Measurements from ENCODE around the gene PEX16.

Gene PEX16

DNA sequence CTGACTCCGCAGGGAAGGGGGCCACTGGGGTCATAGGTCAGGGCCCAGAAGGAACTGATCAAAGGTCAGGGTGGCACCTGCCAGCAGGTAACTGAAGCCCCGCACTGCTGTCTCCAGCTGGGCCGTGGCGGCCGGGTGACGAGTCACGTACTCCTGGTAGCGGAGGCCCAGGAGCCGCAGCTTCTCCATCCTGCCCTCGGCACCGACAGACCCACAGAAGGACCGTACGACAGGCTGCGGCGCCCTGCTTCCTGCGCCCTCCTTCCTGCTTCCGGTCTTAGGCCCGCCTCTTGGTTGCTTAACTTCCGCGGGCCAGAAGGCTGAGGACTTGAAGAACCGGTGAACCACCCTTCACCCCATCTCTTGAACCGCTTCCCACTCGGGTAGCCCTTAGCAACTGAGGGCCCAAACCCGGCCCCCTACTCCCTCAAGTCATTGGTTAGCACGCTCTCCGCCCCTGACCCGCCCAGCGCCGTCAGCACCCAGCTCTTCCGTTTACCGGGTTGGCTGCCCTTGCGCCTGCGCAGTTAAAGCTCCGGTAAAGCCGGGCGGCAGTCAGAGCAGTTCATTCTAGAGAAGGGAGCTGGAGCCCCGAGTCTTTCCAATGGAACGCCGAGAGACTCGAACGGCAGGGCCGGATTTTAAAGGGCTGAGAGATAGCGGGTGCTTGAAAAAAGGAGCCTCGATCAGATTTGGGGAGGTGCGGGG is at the start of gene PEX16:
Gene PEX16, minus strand, starts transcription at position 255 of the 708 bp plus-strand sequence. Its CDS starts 66 bp downstream, at position 189.
- peak; percentile 52 for DNase-seq

DNA sequence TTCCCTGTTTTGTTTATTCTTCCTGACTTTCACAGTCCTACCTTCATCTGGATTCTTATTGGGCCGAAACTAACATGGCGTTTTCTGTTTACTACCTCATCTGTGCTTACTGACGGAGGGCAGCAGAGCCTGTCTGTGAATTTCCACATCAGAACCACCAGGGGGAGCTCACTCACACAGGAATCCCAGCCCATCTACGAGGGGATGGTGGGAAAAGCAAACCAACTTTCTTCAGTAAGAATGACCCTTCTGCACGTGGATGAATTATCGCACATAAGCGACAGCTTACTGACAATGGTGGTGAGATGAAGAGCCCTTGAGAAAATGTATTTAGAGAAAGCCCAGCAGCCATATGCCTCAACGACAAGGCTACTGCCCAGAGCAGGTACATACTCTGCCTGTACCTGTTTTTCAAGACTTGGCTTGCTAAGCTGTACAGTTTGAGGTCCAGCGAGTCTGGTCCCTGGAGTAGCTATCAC is 47.3 kb upstream of the PEX16 start:
- DNase-seq: peak; percentile 16

DNA sequence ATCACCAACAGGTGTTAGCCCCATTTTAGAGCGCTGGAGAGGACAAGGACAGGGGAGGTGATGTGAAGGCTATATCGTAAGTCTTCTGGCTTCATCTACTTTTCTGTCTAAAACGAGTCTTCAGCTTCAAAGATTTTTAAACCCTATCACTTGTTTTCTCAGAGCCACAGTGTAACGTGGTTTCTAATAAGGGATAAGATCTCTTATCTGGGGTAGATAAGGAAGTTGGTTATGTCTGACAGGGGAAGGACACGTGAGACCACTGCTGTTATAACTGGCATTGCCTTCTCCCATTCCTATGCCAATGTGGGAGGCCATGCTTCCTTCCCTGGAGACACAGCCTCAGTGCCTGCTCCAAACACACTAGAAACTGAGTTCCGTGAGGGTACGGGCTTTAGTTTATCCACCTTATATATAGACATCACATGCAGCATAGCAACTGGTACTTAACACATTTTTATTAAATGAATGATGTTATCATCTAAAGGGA is 44.1 kb upstream of the PEX16 start:
- DNase-seq: no peak

GRCh38 chr11:45960387-45961095 is 42.9 kb upstream of the PEX16 start:
- DNase-seq: no peak

DNA sequence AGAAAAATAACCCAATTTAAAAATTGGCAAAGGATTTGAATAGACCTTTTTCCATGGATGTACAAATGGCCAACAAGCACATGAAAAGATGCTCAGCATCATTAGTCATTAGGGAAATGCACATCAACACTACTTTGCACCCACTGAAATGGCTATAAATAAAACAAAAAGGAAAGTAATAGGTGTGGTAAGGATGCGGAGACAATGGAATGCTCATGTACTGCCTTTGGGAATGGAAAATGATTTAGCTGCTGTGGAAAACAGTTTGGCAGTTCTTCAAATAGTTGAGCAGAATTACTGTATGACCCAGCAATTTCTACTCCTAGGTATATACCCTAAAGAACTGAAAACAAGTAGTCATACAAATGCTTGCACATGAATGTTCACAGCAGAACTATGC is 42.2 kb upstream of the PEX16 start:
- no peak for DNase-seq

DNA sequence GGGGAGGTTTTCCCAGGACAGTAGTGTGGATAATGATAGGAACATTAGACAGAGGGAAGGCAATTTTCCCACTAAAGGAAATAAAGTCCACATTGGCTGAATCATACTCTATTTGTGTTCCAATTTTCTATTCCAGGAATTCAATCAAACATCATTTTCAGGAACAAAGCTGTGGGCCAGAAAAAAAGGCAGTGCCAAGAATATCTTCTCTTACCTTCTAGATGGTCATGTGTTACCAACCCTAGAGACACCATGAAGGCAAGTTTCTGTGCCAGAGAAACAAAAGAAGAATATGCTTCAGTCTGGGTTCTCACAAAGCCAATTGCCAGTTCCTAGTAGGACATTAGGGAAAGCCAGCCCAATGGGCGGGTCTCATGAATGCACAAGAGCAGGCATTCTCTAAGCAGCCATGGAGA is 32.3 kb upstream of the PEX16 start:
- no peak for DNase-seq

DNA sequence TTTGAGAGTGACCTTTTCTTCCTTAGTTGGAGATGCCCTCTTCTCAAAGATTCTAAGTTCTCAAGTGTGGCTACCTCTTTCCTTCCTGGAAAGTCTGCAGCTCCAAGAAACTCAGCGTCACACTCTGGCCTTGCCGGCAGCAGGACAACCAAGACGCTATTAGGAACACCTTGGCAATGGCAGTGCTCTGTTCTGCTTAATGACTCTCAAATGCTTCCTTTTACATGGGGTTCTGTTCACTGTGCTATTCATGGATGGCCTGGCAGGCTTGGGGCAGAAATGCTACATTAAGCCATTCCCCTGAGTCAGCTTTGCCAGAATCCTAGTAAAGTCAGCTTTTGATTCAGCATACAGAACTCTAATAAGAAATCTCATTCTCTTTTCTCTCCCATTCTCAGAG is 30.7 kb upstream of the PEX16 start:
- no peak for DNase-seq

DNA sequence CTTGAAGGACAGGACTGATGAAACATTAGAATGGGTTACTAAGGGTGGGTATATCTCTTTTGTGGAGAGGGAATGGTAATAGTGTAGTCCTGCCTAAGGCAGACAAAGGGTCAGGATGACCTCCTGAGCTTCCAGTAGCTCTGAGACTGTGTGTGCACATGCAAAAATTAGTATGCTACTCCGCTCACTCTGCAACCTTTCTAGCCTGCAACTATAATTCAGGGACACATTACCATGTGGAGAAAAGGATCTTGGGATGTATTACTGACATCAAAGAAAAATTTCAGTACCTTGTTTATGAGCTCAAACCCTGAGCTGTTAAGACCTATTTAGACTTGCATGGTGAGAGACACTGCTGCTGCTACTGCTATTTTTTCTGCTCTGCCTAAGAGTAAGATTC is 30.2 kb upstream of the PEX16 start:
- DNase-seq: no peak

GRCh38 chr11:45945397-45945999 is 27.8 kb upstream of the PEX16 start:
- DNase-seq: no peak

GRCh38 chr11:45942381-45942780 is 24.7 kb upstream of the PEX16 start:
- no peak for DNase-seq

DNA sequence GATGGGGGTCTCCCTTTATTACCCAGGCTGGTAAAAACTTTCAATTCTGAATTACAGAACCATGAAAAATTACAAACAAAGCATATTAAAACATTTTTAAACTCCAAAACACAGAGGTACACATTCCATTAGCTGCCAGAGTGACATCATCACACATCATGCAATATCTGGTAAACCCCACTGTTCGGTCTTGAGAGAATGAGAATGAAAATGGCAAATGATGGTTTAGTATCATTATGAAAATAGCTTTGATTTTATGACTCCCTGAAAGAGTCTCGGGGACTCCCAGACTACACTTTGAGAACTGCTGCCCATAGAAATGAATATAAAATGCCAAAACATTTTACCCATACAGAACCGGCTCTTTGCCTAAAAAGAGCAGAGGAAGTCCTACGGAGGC is 23.6 kb upstream of the PEX16 start:
- DNase-seq: no peak

GRCh38 chr11:45939836-45940235 is 22.2 kb upstream of the PEX16 start:
- DNase-seq: no peak

DNA sequence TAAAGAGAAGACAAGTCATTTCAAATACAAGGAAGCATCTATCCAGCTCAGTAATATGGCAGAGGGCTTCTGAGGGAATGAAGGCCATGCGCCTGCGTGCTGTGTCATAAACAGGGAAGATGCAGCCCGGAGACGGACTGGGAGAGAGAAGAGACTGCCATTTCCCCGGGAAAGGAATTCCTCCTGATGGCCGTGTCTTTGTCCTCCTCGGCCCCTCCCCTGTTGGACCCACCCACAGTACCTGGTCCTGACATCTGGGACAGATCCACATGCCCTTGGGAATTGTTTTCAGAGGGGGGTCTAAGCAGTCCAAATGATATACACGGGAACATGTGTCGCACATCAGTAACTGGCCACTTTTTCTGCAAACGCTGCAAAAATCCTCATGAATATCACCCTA is 20.2 kb upstream of the PEX16 start:
- no peak for DNase-seq

- no peak for DNase-seq
Observed at GRCh38 chr11:45936511-45937054, 18.9 kb upstream of the PEX16 start.

DNA sequence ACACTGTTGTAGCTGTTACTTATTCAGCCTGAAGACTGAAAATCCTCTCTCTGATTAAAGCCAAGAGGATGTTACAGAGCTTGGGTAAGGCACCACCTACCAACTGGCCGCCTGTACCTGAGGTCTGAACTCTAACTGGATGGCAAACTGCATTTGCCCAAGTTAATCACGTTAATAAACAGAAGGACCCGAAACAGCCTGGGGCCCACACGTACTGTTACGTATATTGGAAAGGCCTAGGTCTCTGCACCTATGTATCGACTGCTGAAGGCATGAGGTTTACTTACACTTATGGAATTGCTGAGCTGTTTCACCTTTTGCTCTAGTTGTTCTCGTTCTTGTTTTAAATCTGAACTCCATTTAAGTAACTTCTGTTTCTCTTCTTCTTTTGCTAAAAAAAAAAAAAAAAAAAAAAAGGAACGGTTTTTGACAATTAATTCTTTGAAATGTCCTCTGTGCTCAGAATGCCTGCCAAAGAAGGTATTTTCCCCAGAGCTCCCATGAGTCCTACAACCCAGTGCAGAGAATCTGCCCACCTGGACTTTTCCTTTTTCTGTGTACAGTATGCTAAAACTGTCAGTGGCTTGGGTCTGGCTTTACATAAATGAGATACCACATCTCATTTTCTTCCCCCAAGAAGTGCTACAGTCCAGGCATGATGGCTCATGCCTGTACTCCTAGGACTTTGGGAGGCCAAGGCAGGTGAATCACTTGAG is 17.8 kb upstream of the PEX16 start:
- no peak for DNase-seq

DNA sequence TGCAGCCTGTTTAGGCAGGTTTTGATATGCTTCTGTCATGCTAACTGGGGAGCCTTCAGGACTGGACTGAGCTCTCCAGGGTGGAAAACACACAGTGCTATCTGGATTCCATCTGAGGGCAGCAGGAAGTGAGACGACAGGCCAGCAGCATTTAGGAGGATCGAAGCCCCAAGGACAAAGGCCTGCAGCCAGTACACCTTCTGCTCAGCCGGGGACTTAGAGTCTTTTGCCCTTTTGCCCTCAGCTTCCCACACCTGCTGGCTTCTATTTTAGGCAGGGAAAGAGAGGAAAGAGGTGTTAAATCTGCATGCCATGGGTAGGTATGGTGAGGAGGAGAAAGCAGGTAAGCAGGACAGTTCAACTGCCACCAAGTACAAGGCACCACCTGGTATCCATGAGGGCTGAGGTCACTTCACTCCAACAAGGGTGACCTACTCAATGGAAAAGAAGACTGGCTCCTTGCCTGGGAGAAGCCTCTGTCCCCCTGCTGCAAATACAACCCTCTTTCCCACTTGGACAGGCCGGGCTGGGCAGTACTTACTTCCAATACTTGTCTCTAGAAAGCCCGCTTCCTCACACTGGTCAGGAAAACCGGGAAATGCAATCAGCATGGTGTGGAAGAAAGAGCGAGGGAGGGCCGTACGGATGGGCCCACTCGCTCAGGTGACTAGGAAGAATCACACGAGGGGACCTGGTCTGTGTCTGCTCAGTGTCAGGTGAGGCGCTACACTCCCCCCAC is 17.1 kb upstream of the PEX16 start:
- no peak for DNase-seq

- DNase-seq: no peak
Observed at GRCh38 chr11:45933846-45934579, 16.3 kb upstream of the PEX16 start.

DNA sequence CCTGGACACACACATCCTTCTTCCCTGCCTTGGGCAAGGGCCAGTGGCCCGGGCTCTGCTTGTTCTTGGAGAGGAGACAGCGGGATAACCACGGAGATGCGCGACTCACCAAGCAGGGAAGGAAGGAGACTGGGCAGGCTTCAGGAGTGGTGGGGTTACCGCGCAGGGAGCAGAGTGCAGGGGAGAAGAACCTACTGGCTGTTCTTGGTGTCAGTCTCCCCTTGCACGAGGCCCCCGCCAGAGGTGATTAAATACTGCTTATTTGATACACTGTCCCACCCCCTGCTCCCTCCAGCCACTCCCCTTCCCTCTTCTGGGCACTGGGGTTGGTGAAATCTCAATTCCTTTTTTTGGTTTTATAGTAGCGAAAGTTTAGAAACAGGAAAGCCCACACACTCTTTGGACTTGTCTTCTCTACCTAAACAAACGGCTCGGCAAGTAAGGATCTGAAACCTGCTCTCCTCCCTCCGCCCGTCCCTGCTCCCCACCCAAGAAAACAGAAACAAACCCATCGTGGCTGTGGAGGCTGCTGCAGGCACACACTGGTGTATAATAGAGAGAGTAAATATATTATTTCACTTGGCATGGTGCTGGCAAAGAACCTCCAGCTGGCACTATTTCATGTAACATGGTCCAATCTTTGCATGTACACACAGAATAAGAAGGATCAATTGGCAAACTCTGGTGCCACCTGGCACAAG is 15.6 kb upstream of the PEX16 start:
- no peak for DNase-seq

GRCh38 chr11:45932217-45932616 is 14.5 kb upstream of the PEX16 start:
- no peak for DNase-seq

DNA sequence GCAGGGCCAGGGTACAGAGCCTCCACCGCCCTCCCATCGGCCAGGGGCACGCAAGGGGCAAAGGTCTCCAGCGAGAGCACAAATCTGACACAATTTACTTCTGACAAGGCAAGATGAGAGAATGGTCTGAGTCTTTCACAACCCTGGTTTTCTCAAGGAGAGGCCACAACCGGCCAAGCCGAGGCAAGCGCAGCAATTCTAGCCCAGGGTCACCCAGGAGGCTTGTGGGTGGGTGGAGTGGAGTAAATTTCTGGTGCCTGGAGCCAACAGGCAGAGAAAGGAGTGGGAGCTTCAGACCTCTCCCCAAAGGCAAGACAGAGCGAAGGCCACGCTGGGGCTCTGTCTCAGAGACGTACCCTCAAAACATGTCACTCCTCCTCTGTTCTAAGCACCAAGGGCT is 14.1 kb upstream of the PEX16 start:
- DNase-seq: no peak
